Hepatocyte (in vitro differentiated cells): ENCODE results near the gene USP1.

Experiments used
- CTCF ChIP-seq: fragments of 200-600 bp; sonication (generic); IDR thresholded peaks from 2 replicates; pipeline ENCODE4 v1.5.1; 2016; ENCODE audit warnings: antibody characterized with exemption, mild to moderate bottlenecking; ENCODE audit not compliant: poor library complexity
- EZH2 ChIP-seq: fragments of 200-600 bp; sonication (generic); IDR thresholded peaks from 2 replicates; pipeline ENCODE4 v1.6.1; 2016; ENCODE audit warnings: antibody characterized with exemption, mild to moderate bottlenecking, borderline replicate concordance

DNA sequence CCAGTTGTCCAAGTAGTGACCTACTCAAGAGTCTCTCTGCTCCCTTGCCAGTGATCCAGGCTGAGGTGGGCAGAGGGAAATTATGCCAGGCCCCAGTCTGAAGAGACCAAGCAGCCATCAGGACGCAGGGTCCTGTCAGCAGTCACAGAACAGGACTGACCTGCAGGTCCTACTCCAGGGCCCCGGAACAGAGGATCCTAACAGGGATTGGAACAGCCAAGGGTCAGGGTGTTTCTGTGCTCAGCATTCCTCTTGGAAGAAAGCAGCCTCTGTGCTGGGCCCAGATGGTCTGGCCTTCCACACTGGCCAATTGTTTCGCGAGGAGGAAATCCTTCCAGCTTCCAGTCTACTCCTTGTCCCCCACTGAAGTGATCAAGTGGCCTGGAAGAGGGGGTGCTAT is 41.6 kb upstream of the USP1 start:
- TF ChIP-seq CTCF (no peak), EZH2 (no peak)
